ENCODE results near the gene DHX8. TPM values are rescaled to one million over a fixed set of nuclear protein-coding genes. Genes with fewer than 3 reads are reported as not detected.
"Not testable (repeated sequence)": the region's sequence is repeated elsewhere in the genome, so short reads cannot be mapped to it uniquely, and the experiment has no call there.

DHX8 gene
- total RNA-seq, 1 donor from 2014 or later, result 71.9 TPM

- peaks cover 8% of the 10 kb centered on the region for H3K27me3 Mint-ChIP-seq (ENCODE audit: unreplicated experiment)
- H3K9me3 Mint-ChIP-seq (ENCODE audit: unreplicated experiment), result peaks cover 15% of the 10 kb centered on the region
- peaks cover 3% of the 10 kb centered on the region for H3K36me3 Mint-ChIP-seq (ENCODE audit: unreplicated experiment)
- no peak overlapping the region for H3K4me3 Mint-ChIP-seq (ENCODE audit: unreplicated experiment)
- H3K4me1 Mint-ChIP-seq (ENCODE audit: low read depth, unreplicated experiment), result peaks cover 23% of the 10 kb centered on the region
- DNase-seq, result no peak
- no peak overlapping the region for H3K27ac Mint-ChIP-seq (ENCODE audit: unreplicated experiment)
- TF ChIP-seq CTCF (IDR thresholded peaks at IDR 0.05; ENCODE audit: partially characterized antibody, unreplicated experiment), result no peak
Measured at GRCh38 chr17:43454868-43455267, 28.9 kb upstream of the DHX8 start.

GRCh38 chr17:43456029-43456428 is 27.7 kb upstream of the DHX8 start:
- Mint-ChIP-seq H3K27me3 (ENCODE audit: unreplicated experiment) (peaks cover 7% of the 10 kb centered on the region), H3K4me3 (ENCODE audit: unreplicated experiment) (no peak overlapping the region), H3K4me1 (ENCODE audit: low read depth, unreplicated experiment) (peaks cover 25% of the 10 kb centered on the region), H3K27ac (ENCODE audit: unreplicated experiment) (peak overlapping the region; percentile 93), H3K36me3 (ENCODE audit: unreplicated experiment) (no peaks in the 10 kb centered on the region), H3K9me3 (ENCODE audit: unreplicated experiment) (peaks cover 15% of the 10 kb centered on the region)
- DNase-seq, result no peak
- TF ChIP-seq CTCF (IDR thresholded peaks at IDR 0.05; ENCODE audit: partially characterized antibody, unreplicated experiment), result no peak

- no peak for TF ChIP-seq CTCF (IDR thresholded peaks at IDR 0.05; ENCODE audit: partially characterized antibody, unreplicated experiment)
- peak overlapping the region; percentile 66 for H3K4me3 Mint-ChIP-seq (ENCODE audit: unreplicated experiment)
Measured at GRCh38 chr17:43456661-43457361, 27.0 kb upstream of the DHX8 start.

GRCh38 chr17:43457362-43457692 is 26.4 kb upstream of the DHX8 start:
- peak overlapping the region; percentile 93 for H3K27ac Mint-ChIP-seq (ENCODE audit: unreplicated experiment)
- H3K9me3 Mint-ChIP-seq (ENCODE audit: unreplicated experiment), result peaks cover 12% of the 10 kb centered on the region
- TF ChIP-seq CTCF (IDR thresholded peaks at IDR 0.05; ENCODE audit: partially characterized antibody, unreplicated experiment), result no peak
- no peak for DNase-seq
- H3K27me3 Mint-ChIP-seq (ENCODE audit: unreplicated experiment), result peaks cover 7% of the 10 kb centered on the region
- peaks cover 26% of the 10 kb centered on the region for H3K4me1 Mint-ChIP-seq (ENCODE audit: low read depth, unreplicated experiment)
- no peaks in the 10 kb centered on the region for H3K36me3 Mint-ChIP-seq (ENCODE audit: unreplicated experiment)
- H3K4me3 Mint-ChIP-seq (ENCODE audit: unreplicated experiment), result no peak overlapping the region

More at GRCh38 chr17:43456661-43457361, 27.0 kb upstream of the DHX8 start:
- Mint-ChIP-seq H3K4me1 (ENCODE audit: low read depth, unreplicated experiment) (peaks cover 26% of the 10 kb centered on the region), H3K9me3 (ENCODE audit: unreplicated experiment) (peaks cover 12% of the 10 kb centered on the region), H3K27ac (ENCODE audit: unreplicated experiment) (peak overlapping the region; percentile 93), H3K27me3 (ENCODE audit: unreplicated experiment) (peaks cover 7% of the 10 kb centered on the region), H3K36me3 (ENCODE audit: unreplicated experiment) (no peaks in the 10 kb centered on the region)
- DNase-seq, result peak; percentile 63

GRCh38 chr17:43459878-43460277 is 23.9 kb upstream of the DHX8 start:
- H3K27ac Mint-ChIP-seq (ENCODE audit: unreplicated experiment); H3K27me3 Mint-ChIP-seq (ENCODE audit: unreplicated experiment); H3K36me3 Mint-ChIP-seq (ENCODE audit: unreplicated experiment); H3K9me3 Mint-ChIP-seq (ENCODE audit: unreplicated experiment); H3K4me3 Mint-ChIP-seq (ENCODE audit: unreplicated experiment); DNase-seq: not testable (repeated sequence)
- peaks cover 22% of the 10 kb centered on the region for H3K4me1 Mint-ChIP-seq (ENCODE audit: low read depth, unreplicated experiment)
